ENCODE measurements around the gene TMTC2.

GRCh38 chr12:83143950-83144349 lies 457.2 kb downstream of the TMTC2 start:
- TF ChIP-seq, protein P1, sequence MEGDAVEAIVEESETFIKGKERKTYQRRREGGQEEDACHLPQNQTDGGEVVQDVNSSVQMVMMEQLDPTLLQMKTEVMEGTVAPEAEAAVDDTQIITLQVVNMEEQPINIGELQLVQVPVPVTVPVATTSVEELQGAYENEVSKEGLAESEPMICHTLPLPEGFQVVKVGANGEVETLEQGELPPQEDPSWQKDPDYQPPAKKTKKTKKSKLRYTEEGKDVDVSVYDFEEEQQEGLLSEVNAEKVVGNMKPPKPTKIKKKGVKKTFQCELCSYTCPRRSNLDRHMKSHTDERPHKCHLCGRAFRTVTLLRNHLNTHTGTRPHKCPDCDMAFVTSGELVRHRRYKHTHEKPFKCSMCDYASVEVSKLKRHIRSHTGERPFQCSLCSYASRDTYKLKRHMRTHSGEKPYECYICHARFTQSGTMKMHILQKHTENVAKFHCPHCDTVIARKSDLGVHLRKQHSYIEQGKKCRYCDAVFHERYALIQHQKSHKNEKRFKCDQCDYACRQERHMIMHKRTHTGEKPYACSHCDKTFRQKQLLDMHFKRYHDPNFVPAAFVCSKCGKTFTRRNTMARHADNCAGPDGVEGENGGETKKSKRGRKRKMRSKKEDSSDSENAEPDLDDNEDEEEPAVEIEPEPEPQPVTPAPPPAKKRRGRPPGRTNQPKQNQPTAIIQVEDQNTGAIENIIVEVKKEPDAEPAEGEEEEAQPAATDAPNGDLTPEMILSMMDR (IDR thresholded peaks at IDR 0.05; ENCODE audit: low read depth, low read length), result no peak
- no peak for TF ChIP-seq EZH2phosphoT487 (IDR thresholded peaks at IDR 0.05; ENCODE audit: low read depth)
